CD4-positive, alpha-beta T cell treated with Interleukin-6 for 4 hours (primary cell): ENCODE measurements around the gene ATP5F1E.
"Not testable (repeated sequence)": the region's sequence is repeated elsewhere in the genome, so short reads cannot be mapped to it uniquely, and the experiment has no call there.

ENCODE experiments used
- DNase-seq: peaks from one replicate; pipeline ENCODE4 v3.0.0-alpha.2; 2020; ENCODE audit warnings: mixed read lengths

Gene ATP5F1E

DNA sequence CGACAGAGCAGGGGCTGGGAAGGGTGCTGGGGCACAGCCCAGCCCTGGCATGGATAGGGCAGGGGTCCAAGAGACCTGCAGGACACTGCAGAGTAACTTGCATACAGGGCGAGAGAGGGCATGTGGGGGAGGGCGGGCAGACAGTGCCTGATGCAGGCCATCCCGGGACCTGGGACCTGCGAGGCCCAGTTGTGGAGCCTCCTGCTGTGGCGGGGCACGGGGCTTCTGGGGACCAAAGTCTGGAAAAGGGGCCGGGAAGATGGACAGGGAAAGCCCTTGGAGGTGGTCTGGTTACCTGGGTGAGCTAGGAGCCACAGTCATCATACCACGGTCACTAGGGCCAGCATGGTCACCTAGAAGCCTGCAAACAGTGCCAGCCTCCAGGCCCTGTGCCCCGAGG lies 13.3 kb downstream of the ATP5F1E start:
- DNase-seq: no peak

- no peak for DNase-seq
These were observed 14.5 kb downstream of the ATP5F1E start for GRCh38 chr20:59017493-59018231.

- peak; percentile 48 for DNase-seq
These were observed 15.2 kb downstream of the ATP5F1E start for GRCh38 chr20:59016795-59017492.

DNA sequence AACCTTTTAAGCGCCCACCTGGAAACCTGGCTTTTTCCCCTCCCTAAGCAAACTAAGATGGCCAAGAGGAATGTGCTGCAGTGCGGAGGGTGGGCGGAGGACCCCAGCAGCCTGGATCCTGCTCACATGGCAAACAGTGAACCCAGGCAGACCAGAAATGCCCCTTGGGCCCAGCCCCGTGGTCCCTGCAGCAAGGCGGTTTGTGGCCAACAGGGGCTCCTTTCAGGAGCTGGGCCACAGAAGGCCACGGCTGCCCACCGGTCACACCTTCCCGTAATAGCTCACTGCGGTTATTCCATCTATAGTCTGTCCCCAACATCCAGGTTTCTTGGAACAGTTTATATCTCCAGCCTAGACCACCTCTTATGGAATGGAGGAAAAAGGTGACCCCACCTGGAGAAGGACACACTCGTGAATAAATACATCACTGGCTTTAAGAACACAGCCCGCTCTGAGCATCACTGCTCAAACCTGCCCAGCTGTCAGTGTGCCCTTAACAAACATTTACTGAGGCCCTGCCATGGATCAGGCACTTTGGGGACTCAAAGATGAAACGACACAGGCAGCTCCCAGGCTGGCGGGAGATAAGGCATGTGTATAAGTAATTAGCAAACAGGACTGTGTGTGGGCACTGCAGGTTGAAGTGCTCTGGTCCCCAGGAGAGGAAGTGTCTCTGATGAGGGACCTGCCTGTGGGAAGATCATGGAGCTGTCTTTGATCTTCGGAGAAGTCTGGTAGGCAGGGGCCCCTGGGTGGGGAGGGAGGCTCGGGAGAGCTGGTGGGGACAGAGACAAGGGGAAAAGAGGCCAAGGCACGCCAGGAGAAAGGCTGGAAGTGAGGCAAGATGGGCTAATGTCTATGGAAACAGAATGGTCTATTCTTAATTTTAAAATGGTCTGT lies 16.1 kb downstream of the ATP5F1E start:
- DNase-seq: no peak

- no peak for DNase-seq
These were observed 16.7 kb downstream of the ATP5F1E start for GRCh38 chr20:59015411-59015810.

DNA sequence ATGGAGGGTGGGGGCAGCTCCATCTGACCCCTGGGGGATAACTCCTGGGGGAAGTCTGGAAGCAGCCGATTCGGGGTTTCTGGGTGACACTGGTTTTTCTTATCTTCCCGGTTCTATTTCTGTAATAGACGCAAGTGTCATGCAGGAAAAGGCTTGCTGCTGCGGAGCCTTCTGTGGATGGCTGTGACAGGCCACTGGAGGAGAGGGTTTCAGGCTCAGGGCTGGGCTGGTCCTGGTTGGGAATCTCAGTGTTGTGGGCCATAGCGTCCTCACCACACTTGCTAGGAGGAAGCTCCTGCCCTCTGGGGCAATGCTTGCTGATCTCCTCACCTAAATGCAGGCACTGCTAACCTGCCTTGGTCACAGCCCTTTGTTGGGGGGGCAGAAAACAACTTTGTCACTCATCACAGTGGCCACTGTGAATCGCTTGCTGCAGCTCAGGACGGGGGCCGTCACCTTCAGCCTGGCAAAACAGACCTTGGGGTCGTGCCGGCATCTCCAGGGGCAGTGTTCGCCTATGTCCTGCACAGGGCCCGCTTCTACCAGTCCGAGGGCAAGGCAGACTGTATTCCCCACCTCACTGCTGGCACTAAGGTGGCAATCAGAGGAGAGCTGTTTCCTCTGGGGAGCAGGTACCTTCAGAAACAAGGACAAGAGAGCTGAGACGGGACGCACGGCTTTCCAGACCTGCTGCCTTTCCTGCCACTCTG lies 17.3 kb downstream of the ATP5F1E start:
- no peak for DNase-seq

GRCh38 chr20:59013959-59014608 lies 18.1 kb downstream of the ATP5F1E start:
- peak; percentile 27 for DNase-seq

DNA sequence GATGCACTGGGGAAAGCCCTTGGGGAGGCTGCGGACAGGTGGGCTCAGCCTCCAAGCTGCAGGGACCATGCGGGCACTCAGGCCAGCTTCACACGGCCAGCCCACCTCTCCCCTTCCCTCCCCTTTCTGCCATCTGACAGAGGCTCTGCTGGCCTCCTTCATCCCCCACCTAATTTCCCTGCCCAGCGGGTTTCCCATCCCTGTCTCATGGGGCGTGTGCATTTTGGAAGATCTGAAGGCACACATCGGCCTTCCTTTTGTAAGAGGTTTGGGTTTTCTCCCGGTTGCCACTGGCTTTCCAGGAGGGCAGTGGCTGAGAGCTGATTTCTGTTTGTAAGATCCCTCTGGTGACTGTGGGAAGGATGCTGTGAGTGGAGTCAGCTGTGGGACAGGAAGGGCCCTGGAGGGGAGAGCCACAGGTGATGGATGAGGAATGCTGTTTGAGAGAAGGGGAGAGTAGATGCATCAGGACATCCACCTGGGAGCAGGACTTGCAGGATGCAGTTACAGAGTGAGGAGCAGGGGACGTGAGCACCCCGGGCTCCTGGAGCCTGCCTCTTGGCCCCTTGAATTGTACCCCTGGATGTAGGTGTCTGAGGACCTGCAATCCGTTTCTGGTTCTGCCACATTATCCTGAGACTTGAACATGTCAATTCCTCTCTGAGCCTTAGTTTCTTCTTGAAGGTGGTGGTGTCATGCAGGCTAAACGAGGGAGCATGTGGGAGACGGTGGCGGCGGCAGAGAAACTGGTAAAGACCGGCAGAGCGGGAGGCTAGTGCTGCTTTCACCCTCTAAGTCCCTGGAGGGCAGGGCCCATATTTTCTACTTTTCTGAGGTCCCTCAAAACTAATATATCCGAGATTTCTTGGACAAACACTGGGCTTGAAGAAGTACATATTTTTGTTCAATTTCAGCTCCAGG lies 18.8 kb downstream of the ATP5F1E start:
- DNase-seq: no peak

DNA sequence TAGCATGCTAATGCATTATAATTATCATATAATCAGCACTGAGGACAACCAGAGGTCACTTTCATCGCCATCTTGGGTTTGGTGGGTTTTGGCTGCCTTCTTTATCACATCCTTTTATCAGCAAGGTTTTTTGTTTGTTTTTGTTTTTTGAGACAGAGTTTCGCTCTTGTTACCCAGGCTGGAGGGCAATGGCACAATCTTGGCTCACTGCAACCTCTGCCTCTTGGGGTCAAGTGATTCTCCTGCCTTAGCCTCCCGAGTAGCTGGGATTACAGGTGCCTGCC lies 20.3 kb downstream of the ATP5F1E start:
- DNase-seq: not testable (repeated sequence)

- no peak for DNase-seq
These were observed 20.9 kb downstream of the ATP5F1E start for GRCh38 chr20:59010995-59011873.

GRCh38 chr20:59010321-59010994 lies 21.7 kb downstream of the ATP5F1E start:
- DNase-seq: no peak

GRCh38 chr20:59008715-59009336 lies 23.3 kb downstream of the ATP5F1E start:
- DNase-seq: no peak

DNA sequence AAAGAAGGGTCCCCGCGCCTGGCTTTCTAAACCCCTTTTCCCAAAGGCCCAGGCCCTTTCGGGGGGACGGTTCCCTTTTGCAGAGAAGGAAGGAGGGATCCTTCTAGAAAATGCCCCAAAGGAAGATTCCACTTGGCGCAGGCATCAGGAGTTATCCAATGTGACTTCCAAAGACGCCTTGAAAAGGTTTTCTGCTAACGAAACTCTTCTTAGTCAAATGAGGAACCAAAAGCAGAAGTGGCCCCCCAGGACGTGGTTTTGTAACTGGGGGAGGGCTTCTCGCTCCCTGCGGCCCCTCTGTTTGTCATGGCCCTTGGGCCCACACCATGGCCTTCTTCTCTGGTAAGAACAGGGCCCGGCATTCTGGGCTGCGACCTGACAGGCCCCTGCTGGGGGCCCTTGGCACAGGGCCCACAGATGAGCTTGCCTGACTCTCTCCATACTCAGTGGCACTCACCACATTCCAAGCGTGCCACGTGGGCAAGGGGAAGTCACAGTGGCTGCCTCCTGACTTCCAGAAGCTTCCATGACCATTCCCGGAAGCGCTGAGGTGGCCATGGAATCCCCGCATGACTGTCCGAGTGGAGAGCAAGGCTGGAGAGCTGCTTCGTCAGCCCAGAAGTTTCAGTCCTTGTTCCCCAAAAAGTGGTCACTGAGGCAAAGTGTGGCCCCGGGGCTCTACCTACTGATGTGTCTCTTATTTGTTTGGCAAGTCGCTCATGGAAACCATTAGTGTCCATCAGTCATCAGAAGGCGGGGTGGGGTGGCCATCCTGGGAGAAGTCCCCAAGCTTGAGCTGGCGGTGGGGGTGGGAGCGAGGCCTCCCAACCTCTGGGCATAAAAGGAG lies 24.2 kb downstream of the ATP5F1E start:
- DNase-seq: no peak

DNA sequence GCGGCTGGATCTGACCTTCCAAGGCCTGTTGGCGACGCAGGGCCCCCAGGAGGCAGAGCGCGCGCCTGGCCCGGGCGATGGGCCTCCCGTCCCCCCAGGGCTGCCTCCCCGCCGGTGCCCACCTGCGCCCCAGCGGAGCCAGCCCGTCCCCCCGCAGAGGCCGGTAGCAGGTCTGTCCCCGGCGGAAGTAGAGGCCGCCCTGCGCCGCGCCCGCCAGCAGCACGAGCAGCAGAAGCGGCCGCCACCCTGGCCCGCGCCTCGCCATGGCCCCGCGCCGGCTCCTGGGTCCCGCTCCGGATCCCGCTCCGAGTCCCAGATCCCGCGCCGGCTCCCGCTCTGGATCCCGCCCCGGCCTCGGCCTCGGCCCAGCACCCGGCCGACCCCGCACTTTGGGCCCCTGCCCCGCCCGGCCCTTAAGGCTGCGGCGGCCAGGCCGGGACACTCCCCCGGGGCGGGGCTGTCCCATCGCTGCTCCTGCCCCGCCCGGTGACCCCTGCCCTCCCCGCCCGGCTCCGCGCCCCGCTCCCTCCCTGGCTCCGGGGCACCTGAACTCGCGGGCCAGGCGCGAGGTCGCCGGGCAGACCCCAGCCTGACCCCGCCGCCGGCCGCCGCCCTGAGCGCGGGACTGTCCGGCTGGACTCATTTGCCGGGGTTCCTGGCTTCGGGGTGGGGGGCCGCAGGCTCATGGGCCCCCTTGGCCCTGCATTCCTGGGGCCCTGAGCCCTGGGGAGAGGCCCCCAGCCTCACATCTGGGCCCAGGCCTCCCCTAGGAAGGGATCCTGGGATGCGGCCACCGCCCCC lies 25.1 kb downstream of the ATP5F1E start, which contains the start of gene CTSZ:
TSS of gene CTSZ (minus strand) at position 391 of the 801 bp plus-strand sequence. CDS start at position 265, 126 bp downstream.
- DNase-seq: peak; percentile 59

DNA sequence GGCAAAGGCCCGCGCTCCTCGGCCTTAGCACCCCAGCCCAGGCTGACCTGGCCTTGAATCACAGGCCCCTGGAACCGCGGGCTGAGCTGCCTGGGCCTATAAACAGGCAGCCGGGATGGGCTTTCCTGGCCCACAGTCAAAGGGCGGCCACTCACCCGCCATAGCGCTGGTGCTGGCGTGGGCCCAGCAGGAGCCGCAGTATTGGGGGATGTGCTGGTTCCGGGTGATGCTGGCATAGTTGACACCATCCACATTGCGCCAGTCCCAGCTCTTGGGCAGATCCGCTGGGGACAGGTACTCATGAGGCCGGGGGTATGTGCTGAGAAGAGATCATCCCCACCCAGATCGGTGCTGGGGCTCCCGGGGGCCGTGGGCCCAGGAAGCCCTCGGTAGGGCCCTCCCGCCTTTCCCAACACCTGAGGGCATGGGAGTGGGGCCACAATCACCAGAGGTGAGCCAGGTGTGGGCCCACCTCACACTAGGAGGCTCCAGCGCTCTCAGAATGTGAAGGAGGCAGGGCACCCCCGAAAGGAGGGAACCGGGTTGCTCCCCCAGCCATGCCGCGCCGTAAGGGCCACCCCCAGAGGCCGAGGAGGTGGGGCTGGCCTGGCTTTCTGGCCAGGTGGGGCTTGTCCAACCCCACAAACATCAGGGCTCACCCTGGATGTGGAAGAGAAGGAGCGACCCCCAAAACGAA lies 25.8 kb downstream of the ATP5F1E start:
- no peak for DNase-seq

DNA sequence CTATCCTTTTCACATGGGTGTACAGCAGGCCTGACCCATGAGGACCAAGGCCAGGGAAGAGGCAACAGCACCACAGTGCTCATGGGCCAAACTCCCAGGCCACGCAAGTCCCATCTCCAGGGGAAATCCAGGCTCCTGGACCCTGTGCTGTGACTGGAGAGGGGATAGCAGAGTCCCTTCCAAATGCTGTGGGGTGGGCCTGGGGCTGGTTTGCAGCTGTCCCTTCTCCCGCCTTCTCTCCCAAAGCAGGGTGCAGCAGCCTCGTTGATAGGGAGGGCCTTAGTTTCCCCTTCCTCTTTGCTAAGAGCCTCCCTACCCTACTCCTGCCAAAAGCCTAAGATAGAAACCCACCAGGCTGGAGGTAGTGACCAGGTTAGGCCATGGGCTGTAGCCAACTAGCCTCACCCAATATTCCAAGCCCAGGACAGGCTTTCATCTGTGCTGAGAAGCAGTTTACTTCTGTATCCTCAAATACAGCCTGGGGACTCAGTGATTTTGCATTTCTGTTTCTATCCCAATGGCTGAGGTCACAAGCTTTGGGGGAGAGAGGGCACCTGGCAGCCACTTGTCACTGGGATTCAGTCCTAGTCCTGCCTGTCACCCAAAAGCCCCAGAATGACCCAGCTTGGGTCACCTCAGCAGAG lies 26.5 kb downstream of the ATP5F1E start:
- DNase-seq: no peak
